GM21390 (cell line): ENCODE data around the gene SFN.
"Not testable (repeated sequence)": the region's sequence is repeated elsewhere in the genome, so short reads cannot be mapped to it uniquely, and the experiment has no call there.

Experiments used
- ATAC-seq: cut with Tn5 transposase; IDR thresholded peaks from one replicate; pipeline ENCODE4 v1.9.1; 2021; ENCODE audit not compliant: unreplicated experiment

Gene SFN

GRCh38 chr1:26862781-26863684 is at the start of gene SFN:
Gene SFN, plus strand, starts transcription at chr1:26863149. Its CDS starts 64 bp downstream, at chr1:26863213.
- no peak for ATAC-seq

DNA sequence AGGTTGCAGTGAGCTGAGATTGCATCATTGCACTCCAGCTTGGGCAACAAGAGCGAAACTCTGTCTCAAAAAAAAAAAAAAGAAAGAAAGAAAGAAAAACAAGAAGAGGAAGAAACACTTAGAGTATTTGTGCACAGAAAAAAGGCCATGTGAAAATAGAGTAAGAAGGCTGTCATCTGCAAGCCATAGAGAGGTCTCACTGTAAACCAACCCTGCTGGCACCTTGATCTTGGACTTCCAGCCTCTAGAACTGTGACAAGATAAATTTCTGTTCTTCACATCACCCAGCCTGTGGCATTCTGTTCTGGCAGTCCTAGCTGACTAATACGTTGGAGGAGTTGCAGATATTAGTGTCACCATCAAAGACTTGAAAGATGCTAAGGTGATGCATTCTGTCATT is 48.6 kb upstream of the SFN start:
- no peak for ATAC-seq

DNA sequence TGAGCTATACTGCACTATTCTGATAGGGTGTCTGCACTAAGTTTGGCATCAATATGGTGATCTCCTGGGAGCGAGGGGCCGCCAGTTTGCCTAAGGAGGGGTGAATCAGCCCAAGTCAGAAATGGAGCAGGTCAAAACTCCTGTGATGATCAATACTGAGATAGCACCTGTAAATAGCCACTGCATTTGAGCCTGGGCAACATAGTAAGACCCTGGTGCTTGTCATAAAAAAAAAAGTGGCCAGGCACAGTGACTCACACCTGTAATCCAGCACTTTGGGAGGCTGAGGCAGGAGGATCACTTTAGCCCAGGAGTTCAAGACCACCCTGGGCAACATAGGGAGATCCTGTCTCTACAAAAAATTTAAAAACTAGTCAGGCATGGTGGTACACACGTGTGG is 48.1 kb upstream of the SFN start:
- no peak for ATAC-seq

DNA sequence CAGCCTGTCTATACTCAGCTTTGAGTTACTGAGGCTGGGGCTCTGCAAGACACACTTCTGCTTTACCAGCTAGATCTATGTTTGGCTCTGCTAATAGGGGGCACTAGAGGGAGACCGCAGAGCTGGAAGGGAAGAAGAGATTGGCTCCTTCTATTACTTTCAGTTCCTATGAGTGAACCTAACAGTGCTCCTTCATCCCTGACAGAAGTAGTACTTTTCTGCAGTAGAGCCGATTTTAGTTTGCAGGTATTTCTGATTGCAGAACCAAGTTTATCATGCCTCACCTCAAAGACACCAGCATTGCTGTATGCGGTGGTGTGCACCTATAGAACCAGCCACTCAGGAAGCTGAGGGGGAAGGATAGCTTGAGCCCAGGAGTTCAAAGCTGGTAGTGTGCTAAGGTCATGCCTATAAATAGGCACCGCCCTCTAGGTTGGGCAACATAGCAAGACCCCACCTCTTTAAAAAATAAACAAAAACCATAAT is 42.1 kb upstream of the SFN start:
- ATAC-seq, result peak; percentile 82

GRCh38 chr1:26822737-26823395 is 40.1 kb upstream of the SFN start:
- no peak for ATAC-seq

DNA sequence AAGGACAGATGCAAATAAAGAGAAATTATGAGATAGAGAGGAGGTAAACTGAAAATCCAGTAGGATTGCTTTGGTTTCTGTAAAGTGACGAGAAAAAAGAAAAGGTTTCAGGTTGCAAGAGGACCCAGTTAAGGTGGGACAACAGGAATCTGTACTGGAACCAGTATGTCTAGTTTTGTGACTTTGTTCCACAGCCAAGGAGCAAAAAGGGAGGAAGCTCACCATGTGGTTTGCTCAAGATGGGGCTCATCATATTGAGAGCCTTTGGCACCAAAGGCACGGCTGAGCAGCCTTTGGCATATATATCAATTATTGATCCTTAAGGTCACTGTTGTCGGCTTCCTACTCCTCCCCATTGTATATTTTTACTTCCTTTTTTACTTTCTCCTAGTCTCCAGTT is 38.2 kb upstream of the SFN start:
- no peak for ATAC-seq

DNA sequence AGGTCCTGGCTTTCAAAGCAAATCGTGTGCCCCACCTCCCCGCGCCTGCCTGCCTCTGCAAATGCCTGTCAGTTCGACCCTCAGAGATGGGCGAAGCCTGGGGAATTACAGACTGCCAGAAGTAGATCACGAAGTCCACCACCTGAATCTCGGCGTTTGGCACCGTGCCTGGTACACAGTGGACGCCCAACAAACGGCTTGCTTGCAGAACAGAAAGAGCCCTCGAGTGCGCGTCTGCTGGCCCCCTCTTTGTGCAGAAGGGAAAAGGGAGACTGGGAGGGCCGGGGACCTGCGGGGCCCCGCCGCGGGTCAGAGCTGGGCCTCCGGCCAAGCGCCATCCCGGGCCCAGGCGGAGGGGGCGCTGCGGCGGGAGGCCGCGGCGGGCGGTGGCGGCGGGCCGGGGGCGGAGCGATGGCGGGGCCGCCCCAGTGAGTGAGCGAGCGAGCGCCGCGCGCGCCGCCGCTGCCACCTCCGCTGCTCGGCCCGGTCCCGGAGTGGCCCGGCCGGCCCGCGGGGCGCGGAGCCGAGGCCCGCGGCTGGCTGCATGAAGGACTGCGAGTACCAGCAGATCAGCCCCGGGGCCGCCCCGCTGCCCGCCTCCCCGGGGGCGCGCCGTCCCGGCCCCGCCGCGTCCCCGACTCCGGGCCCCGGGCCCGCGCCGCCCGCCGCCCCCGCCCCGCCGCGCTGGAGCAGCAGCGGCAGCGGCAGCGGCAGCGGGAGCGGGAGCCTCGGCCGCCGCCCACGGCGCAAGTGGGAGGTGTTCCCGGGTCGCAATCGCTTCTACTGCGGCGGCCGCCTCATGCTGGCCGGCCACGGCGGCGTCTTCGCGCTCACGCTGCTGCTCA is 36.5 kb upstream of the SFN start, which contains the start of gene ZDHHC18:
Gene ZDHHC18 (plus strand): TSS at position 428 of the 845 bp plus-strand sequence. CDS start 117 bp downstream, at position 545.
- peak; percentile 77 for ATAC-seq

DNA sequence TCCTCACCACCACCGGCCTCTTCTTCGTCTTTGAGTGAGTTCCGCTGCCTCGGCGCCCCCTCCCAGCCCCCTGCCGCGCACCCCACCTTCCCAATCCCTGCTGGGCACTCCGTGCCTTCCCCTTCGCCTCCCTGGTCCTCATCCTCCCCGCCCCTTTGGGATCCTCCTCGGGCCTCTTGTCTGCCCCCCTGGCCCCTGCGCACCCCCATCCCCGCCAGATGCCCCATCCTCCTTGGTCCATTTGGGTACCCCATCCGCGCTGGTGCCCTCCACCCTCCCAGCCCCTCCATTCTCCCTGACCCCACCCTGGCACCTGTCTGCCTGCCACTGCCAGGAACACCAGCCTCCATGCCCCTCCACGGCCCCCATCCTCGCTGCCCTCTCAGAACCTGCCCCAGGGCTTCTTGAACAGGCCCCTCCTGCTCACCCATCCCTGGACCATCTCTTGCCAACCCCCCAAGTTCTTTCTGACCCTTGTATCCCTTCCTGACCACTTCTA is 35.8 kb upstream of the SFN start:
- no peak for ATAC-seq

GRCh38 chr1:26827663-26828062 is 35.3 kb upstream of the SFN start:
- no peak for ATAC-seq

GRCh38 chr1:26828411-26828991 is 34.4 kb upstream of the SFN start:
- no peak for ATAC-seq

DNA sequence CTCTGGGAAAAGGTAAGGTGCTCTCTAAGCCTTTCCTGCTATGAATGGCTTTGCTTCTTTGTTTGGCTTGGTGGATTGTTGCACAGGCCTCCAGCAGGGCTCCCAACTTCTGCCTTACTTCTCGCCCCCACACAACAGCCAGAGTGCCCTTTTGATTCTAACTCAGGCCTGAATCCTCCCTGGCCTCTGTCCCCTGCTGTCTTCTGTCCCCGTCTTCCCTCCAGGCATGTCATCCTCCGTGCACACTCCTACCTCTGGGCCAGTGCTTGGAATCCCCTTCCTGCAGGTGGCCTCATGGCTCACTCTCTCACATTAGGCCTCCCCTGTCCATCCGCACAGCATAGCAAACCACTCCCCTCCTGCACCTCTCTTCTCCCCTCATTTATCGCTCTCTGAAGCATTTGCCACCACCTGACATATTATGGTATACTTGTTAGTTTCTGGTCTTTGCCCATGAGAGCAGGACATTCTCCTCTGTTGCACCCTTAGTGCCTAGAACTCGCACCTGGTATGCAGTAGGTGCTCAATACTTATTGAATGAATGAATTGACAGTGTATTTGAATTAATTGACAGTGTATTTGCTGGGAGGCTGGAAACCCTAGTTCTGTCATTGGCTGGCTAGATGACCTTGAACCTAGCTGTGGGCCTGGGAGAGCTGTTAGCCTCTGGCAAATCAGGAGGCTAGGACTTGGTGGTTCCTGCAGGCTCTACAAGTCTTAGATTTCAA is 33.6 kb upstream of the SFN start:
- ATAC-seq, result no peak

DNA sequence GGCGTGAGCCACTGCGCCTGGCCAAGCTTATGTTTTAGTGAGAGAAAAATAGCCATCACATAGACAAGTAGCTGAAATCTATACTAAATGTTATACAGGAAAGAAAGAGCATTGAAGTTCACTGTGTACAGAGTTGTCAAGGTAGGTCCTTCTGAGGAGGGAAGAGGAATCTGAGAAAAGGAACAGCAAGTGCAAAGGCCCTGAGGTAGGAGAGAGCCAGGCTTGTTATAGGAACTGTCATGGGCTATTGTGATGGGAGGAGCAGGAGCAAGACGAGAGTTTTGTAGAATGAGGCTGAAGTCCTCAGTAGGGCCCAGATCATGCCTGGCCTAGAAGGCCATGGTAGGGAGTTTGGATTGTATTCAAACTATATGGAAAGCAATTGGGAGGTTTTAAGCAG is 31.9 kb upstream of the SFN start:
- ATAC-seq, result no peak

- no peak for ATAC-seq
Observed at GRCh38 chr1:26831546-26832248, 31.3 kb upstream of the SFN start.

GRCh38 chr1:26832249-26832960 is 30.5 kb upstream of the SFN start:
- no peak for ATAC-seq

DNA sequence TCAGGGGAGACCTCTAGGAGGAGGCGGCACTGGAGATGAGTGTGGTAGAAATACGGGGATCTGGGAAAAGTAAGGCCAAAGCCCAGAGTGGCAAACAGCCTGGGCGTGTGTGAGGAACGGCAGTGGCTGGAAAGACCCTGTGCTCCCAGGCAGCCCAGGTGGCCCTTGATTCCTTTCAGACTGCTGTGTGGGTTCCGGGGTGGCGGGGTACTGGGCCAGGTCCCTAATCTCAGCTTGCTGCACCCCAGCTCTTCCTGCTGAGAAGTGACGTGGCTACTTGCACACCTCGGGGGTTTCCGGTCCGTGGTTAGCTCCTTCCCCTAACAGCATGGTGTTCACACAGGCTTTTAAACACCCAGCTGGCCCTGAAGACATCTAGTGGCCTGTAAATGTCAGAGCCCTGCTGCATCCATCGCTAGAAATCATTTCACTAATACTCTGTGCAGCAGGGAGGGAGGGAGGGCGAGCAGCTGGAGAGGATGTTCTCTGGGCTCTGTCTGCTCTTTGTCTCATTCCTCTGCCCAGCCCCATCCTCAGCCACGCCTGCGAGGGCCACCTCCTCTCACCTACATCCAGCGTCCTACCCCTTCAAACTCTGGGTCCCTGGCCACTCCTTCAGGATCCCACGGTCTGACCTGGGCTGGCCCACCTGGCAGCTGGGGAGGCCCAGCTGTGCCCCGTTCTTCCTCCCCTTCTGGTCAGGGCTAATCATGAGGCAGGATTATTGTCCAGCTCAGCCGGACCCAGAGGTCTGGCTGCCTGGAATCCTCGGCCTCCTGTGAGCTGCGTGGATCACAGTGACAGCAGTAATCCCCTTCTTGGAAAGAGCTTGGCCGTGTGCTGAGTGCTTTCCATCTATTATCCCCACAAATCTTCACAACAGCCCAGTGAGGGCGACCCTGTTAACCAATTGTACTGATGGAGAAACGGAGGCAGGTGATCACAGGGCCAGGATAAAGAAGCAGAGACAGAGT is 29.2 kb upstream of the SFN start:
- ATAC-seq, result peak; percentile 83

DNA sequence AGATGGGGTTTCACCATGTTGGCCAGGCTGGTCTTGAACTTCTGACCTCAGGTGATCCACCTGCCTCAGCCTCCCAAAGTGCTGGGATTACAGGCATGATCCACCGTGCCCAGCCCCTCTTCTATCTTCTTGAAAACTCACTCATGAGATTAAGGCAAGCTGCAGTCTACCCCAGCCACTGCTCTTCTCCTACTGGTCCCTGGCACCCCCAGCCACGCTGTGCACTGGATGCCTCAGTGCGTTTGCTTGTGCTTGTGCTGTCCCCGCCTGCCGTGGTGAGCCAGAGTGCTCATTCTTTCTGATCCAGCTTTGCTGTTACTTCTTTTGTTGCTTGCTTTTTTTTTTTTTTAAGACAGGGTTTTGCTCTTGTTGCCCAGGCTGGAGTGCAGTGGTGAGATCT is 25.3 kb upstream of the SFN start:
- ATAC-seq, result not testable (repeated sequence)
